H1 (cell line): ENCODE data around the gene CCSER2. TPM values are rescaled to one million over a fixed set of nuclear protein-coding genes. Genes with fewer than 3 reads are reported as not detected.

Source experiments
- CTCF ChIA-PET: fragments of 300-600 bp; sonication (Branson Sonifier 250); formaldehyde crosslinking; loops from one replicate; lab custom pipeline; 2021; ENCODE audit not compliant: partially characterized antibody; lab: Charles Lee
- POLR2A ChIA-PET: fragments of 300-600 bp; sonication (Branson Sonifier 250); formaldehyde crosslinking; loops from one replicate; lab custom pipeline; 2021; ENCODE audit warnings: inconsistent platforms; ENCODE audit not compliant: partially characterized antibody; lab: Charles Lee
- DNase-seq, 2 experiments: peaks; one replicate each; pipeline versions ENCODE4 v3.0.0 to v3.0.0-alpha.2; 2010 to 2022; ENCODE audit warnings: low spot score in 2 of 2, low read depth in 1 of 2, mixed read lengths in 1 of 2
- FAIRE-seq: peaks from 2 replicates; lab custom pipeline; 2011; peaks lifted over from hg19 to GRCh38; lab: Jason Lieb, UNC
- H2AFZ ChIP-seq: 2 replicates; pipeline ENCODE4 v1.8.1; 2012; ENCODE audit warnings: low read length, inconsistent platforms
- H2AK5ac ChIP-seq: 2 replicates; pipeline ENCODE4 v1.6.1; 2013; ENCODE audit warnings: low read depth, low read length
- H2BK120ac ChIP-seq: replicated peaks from 2 replicates; pipeline ENCODE3; 2013; ENCODE audit warnings: low read depth, low read length, inconsistent platforms
- H2BK12ac ChIP-seq: 2 replicates; pipeline ENCODE4 v1.6.1; 2013; ENCODE audit warnings: low read depth, low read length
- H2BK15ac ChIP-seq: 2 replicates; pipeline ENCODE4 v1.6.1; 2013; ENCODE audit warnings: low read length
- H2BK20ac ChIP-seq: 2 replicates; pipeline ENCODE4 v1.6.1; 2013; ENCODE audit warnings: low read length
- H2BK5ac ChIP-seq: 2 replicates; pipeline ENCODE4 v1.6.1; 2013; ENCODE audit warnings: low read depth, low read length
- H3K14ac ChIP-seq: 2 replicates; pipeline ENCODE4 v1.6.1; 2013; ENCODE audit warnings: inconsistent platforms; ENCODE audit not compliant: insufficient read length
- H3K18ac ChIP-seq: 2 replicates; pipeline ENCODE4 v1.6.1; 2013; ENCODE audit warnings: low read length; ENCODE audit errors: extremely low read depth
- H3K23ac ChIP-seq: 2 replicates; pipeline ENCODE4 v1.6.1; 2013; ENCODE audit warnings: inconsistent platforms; ENCODE audit not compliant: insufficient read length
- H3K23me2 ChIP-seq: 2 replicates; pipeline ENCODE4 v1.6.1; 2013; ENCODE audit warnings: low read depth, low read length
- H3K27ac ChIP-seq: 2 replicates; pipeline ENCODE4 v1.6.1; 2011; ENCODE audit warnings: low read depth, low read length, inconsistent platforms
- H3K27me3 ChIP-seq, 4 experiments: replicated peaks in 1 of 4; 1 replicate in 1 of 4; 2 replicates in 3 of 4; pipeline versions ENCODE4 v1.6.1 to v1.8.1; 2011 to 2013; ENCODE audit warnings: low read length in 3 of 4, mild to moderate bottlenecking in 3 of 4, inconsistent platforms in 2 of 4, mixed read lengths in 2 of 4, moderate library complexity in 1 of 4; ENCODE audit not compliant: control insufficient read depth in 3 of 4, insufficient read depth in 3 of 4; ENCODE audit errors: extremely low read depth in 1 of 4
- H3K36me3 ChIP-seq, 4 experiments: 2 replicates each; pipeline versions ENCODE4 v1.6.1 to v1.8.1; 2011 to 2013; ENCODE audit warnings: mild to moderate bottlenecking in 4 of 4, low read length in 3 of 4, moderate library complexity in 2 of 4, control low read depth in 1 of 4, inconsistent platforms in 1 of 4; ENCODE audit not compliant: insufficient read depth in 4 of 4, control insufficient read depth in 2 of 4
- H3K4ac ChIP-seq: replicated peaks from 2 replicates; pipeline ENCODE3; 2013; ENCODE audit warnings: low read length, low read depth, mixed read lengths, inconsistent platforms; ENCODE audit not compliant: insufficient read length
- H3K4me1 ChIP-seq, 4 experiments: replicated peaks in 1 of 4; 1 replicate in 1 of 4; 2 replicates in 3 of 4; pipeline versions ENCODE4 v1.6.1 to v1.8.1; 2011 to 2013; ENCODE audit warnings: low read length in 3 of 4, inconsistent platforms in 2 of 4, mixed read lengths in 1 of 4; ENCODE audit not compliant: insufficient read depth in 4 of 4, control insufficient read depth in 3 of 4
- H3K4me2 ChIP-seq, 2 experiments: 2 replicates each; pipeline versions ENCODE4 v1.6.1 to v1.8.1; 2011 to 2013; ENCODE audit warnings: low read depth in 2 of 2, low read length in 2 of 2, control low read depth in 1 of 2, inconsistent platforms in 1 of 2, mild to moderate bottlenecking in 1 of 2; ENCODE audit not compliant: insufficient read depth in 1 of 2
- H3K4me3 ChIP-seq, 4 experiments: fragments of 200-600, 300-600 bp in 1 of 4; sonication (generic), shearing (Covaris generic), sonication (Bioruptor Twin) in 1 of 4; 2 replicates each; pipeline versions ENCODE4 v1.5.1 to v1.8.1; 2011 to 2016; ENCODE audit warnings: low read length in 4 of 4, low read depth in 3 of 4, control low read depth in 2 of 4, inconsistent platforms in 2 of 4, mild to moderate bottlenecking in 2 of 4, mixed read lengths in 1 of 4, moderate library complexity in 1 of 4; ENCODE audit not compliant: insufficient read depth in 2 of 4; ENCODE audit errors: extremely low read depth in 1 of 4
- H3K56ac ChIP-seq: replicated peaks from 2 replicates; pipeline ENCODE3; 2013; ENCODE audit warnings: low read depth, mild to moderate bottlenecking, mixed read lengths, low read length, inconsistent platforms; ENCODE audit not compliant: insufficient read length
- H3K79me1 ChIP-seq: 2 replicates; pipeline ENCODE4 v1.6.1; 2013; ENCODE audit warnings: low read depth, low read length, control low read depth
- H3K79me2 ChIP-seq, 2 experiments: 2 replicates each; pipeline versions ENCODE4 v1.6.1 to v1.8.1; 2012 to 2013; ENCODE audit warnings: low read length in 2 of 2, mild to moderate bottlenecking in 2 of 2, inconsistent platforms in 1 of 2; ENCODE audit not compliant: insufficient read depth in 2 of 2, control insufficient read depth in 1 of 2
- H3K9ac ChIP-seq, 4 experiments: replicated peaks in 1 of 4; 1 replicate in 1 of 4; 2 replicates in 3 of 4; pipeline versions ENCODE4 v1.6.1 to v1.8.1; 2011 to 2013; ENCODE audit warnings: low read depth in 3 of 4, low read length in 3 of 4, control low read depth in 2 of 4, mild to moderate bottlenecking in 2 of 4, moderate library complexity in 2 of 4, inconsistent platforms in 1 of 4; ENCODE audit errors: extremely low read depth in 1 of 4
- H3K9me3 ChIP-seq, 2 experiments: 2 replicates each; pipeline versions ENCODE4 v1.6.1 to v1.8.1; 2012 to 2013; ENCODE audit warnings: mild to moderate bottlenecking in 2 of 2, moderate library complexity in 2 of 2, control low read depth in 1 of 2, inconsistent platforms in 1 of 2, low read depth in 1 of 2, low read length in 1 of 2, mixed read lengths in 1 of 2; ENCODE audit not compliant: insufficient read depth in 2 of 2
- H4K20me1 ChIP-seq, 2 experiments: replicated peaks in 1 of 2; 2 replicates each; pipeline versions ENCODE3 to v1.8.1; 2011 to 2013; ENCODE audit warnings: inconsistent platforms in 2 of 2, low read length in 2 of 2, mild to moderate bottlenecking in 1 of 2; ENCODE audit not compliant: insufficient read depth in 2 of 2, control insufficient read depth in 1 of 2
- H4K5ac ChIP-seq: 2 replicates; pipeline ENCODE4 v1.6.1; 2013; ENCODE audit warnings: low read length, low read depth, mixed read lengths, inconsistent platforms; ENCODE audit not compliant: insufficient read length
- H4K8ac ChIP-seq: 2 replicates; pipeline ENCODE4 v1.8.0; 2013; ENCODE audit warnings: mild to moderate bottlenecking, moderate library complexity, low read length, inconsistent platforms; ENCODE audit not compliant: insufficient read depth; ENCODE audit errors: extremely low read depth
- H4K91ac ChIP-seq: replicated peaks from 2 replicates; pipeline ENCODE3; 2013; ENCODE audit warnings: low read length, mixed read lengths, inconsistent platforms; ENCODE audit not compliant: insufficient read length
- E2F6 ChIP-seq: IDR thresholded peaks from 2 replicates; pipeline ENCODE4 v1.6.1; 2012; ENCODE audit warnings: inconsistent platforms
- WGBS, 2 experiments: shearing (Covaris generic) in 1 of 2; methylation state at CpG; one replicate each; pipeline versions ENCODE4 v1.1.6 to v1.1.7; 2013 to 2015; ENCODE audit warnings: low lambda C conversion rate in 2 of 2, mixed read lengths in 2 of 2, inconsistent platforms in 1 of 2, low coverage in 1 of 2, missing lambda C conversion rate in 1 of 2; ENCODE audit not compliant: insufficient replicate concordance in 2 of 2, insufficient coverage in 1 of 2, insufficient read length in 1 of 2; ENCODE audit errors: extremely low coverage in 1 of 2, missing lambda C conversion rate in 1 of 2; 5-methylcytosine and 5-hydroxymethylcytosine counted together
- polyA plus RNA-seq, 7 experiments: library from polyadenylated mRNA; depleted of rRNA in 3 of 7; stranded (reverse) in 5 of 7; unstranded in 2 of 7; fragments of >200 nt in 5 of 7; fragments of 200-250 nt in 2 of 7; gene quantifications; 1 replicate in 5 of 7; 2 replicates in 1 of 7; 4 replicates in 1 of 7; pipeline versions ENCODE4 v1.2.1 to v1.2.3, GENCODE V29; 2011 to 2013; ENCODE audit warnings: missing spikeins in 2 of 7, mixed read lengths in 2 of 7
- total RNA-seq: library from RNA; stranded (reverse); fragmentation: NEBNext Ultra II Directional; extraction: Animal tissue kit (Norgen Biotek cat#: 25700); gene quantifications from 2 replicates; pipeline ENCODE4 v1.2.1, GENCODE V29; 2021

Gene CCSER2
- total and polyA plus RNA-seq, 2 of the 8 experiments (the other 6 are each of a cell fraction or from before 2014, with no cell fraction given): 6.9 to 30.5 TPM

DNA sequence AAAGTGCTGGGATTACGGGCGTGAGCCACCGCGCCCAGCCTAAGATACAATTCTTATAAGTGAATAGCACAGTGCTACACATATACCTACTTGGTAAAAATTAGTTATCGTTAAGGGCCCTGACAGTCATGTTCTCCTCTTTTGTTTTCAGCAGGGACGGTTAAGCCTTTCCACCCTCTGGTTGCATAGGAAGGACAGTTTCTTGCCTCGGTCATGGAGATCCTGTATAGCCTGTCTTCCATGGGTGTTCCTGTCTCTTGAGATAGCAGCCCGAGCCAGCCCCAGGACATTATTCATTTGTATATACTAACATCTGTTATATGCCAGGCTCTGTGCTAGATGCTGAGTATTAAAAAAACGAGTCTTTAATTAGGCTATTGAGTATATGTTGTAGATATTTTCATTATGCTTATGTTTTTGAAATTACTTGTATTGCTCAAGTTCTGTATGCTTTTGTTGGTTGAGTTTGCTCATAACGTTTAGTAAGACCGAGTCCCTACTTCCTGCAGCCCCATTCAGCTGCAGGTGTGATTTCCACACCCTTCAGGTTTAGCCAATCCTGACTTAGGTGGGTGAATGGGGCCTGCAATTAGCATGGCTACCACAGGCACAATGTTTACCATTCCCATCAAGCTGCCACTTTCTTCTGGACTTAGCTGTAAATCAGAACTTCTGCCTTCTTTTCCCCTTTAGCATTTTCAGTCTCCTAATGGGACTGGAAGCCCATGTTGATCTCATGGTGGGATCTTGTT, 24.8 kb downstream of the CCSER2 start:
- ChIA-PET POLR2A (interaction anchor here (0.9 to 1.1 kb wide), 2 partner anchors 11 to 25 kb away, joined by 3 to 4 read pairs; partner anchors contain the start of gene CCSER2), CTCF (interaction anchor here (0.7 to 6.1 kb wide), 27 partner anchors 9 to 393 kb away, joined by 3 to 91 read pairs (median 5); partner anchors contain the start of gene CCSER2)
- Histone ChIP-seq H2BK20ac (no peak overlapping the region), H3K23ac (no peak overlapping the region), H3K18ac (no peak overlapping the region), H2BK5ac (no peak overlapping the region), H4K8ac (no peak overlapping the region), H4K5ac (no peak overlapping the region), H2BK15ac (no peak overlapping the region), H2AFZ (no peak overlapping the region), H3K79me2 (peaks cover 0 to 44% of the 10 kb centered on the region in 2 experiments; a peak in 2 of 4 replicates), H2BK12ac (no peak overlapping the region), H3K27ac (no peak overlapping the region), H3K23me2 (no peaks in the 10 kb centered on the region), H3K79me1 (no peaks in the 10 kb centered on the region; the same call in 1 of the 2 replicates), H3K4me1 (peaks cover 0 to 8% (median 3%) of the 10 kb centered on the region in 4 experiments; a peak in 4 of 7 replicates), H4K91ac (no peak overlapping the region), H2AK5ac (no peak overlapping the region), H2BK120ac (no peak overlapping the region), H3K14ac (no peak overlapping the region), H3K4me2 (no peak overlapping the region), H3K36me3 (no peaks in the 10 kb centered on the region; a peak in 1 of 8 replicates), H3K4me3 (no peak overlapping the region), H4K20me1 (no peaks in the 10 kb centered on the region), H3K9me3 (peaks cover 0 to 2% of the 10 kb centered on the region in 2 experiments; a peak in 1 of 4 replicates), H3K4ac (no peak overlapping the region), H3K9ac (no peak overlapping the region), H3K56ac (no peak overlapping the region), H3K27me3 (no peaks in the 10 kb centered on the region)
- 86% methylated on average over 11 of the region's 11 CpGs; no CpG with 5 or more reads in 1 of the 2 experiments for WGBS, 2 experiments
- DNase-seq (no peak), FAIRE-seq (no peak)
- TF ChIP-seq E2F6: no peak
